Endothelial cell of umbilical vein (primary cell): Measurements from ENCODE around the gene PPM1N. TPM values are rescaled to one million over a fixed set of nuclear protein-coding genes. Genes with fewer than 3 reads are reported as not detected.

ENCODE experiments used
- BruUV-seq: library from RNA; stranded (reverse); fragments of 400-500 nt; replicated peaks from 2 replicates; lab custom pipeline; 2021; lab: Mats Ljungman, UMichigan
- CTCF ChIA-PET: fragments of 300-600, 350-600 bp; sonication (Branson Sonifier 250); formaldehyde crosslinking; loops from one replicate; lab custom pipeline; 2021; ENCODE audit warnings: antibody characterized with exemption, inconsistent platforms; lab: Charles Lee
- POLR2A ChIA-PET: fragments of 300-600, 350-600 bp; sonication (Branson Sonifier 250); formaldehyde crosslinking; loops from one replicate; lab custom pipeline; 2021; ENCODE audit warnings: antibody characterized with exemption, inconsistent platforms; lab: Charles Lee
- DNase-seq: peaks from one replicate; pipeline ENCODE4 v3.0.0-alpha.2; 2011; ENCODE audit warnings: low read depth, low spot score
- FAIRE-seq: peaks from 2 replicates; lab custom pipeline; 2011; peaks lifted over from hg19 to GRCh38; lab: Jason Lieb, UNC
- H2AFZ ChIP-seq: 2 replicates; pipeline ENCODE4 v1.6.0; 2012; ENCODE audit warnings: low read depth, low read length, control low read depth, inconsistent platforms
- H3K27ac ChIP-seq: 2 replicates; pipeline ENCODE4 v1.5.1; 2011; ENCODE audit warnings: low read depth, mild to moderate bottlenecking, control low read depth, low read length, moderate library complexity; ENCODE audit not compliant: insufficient read depth
- H3K27me3 ChIP-seq, 2 experiments: 2 replicates each; pipeline versions ENCODE4 v1.6.0 to v1.6.1; 2011; ENCODE audit warnings: low read length in 2 of 2, mixed read lengths in 1 of 2; ENCODE audit not compliant: control insufficient read depth in 2 of 2, insufficient read depth in 2 of 2
- H3K36me3 ChIP-seq, 2 experiments: 2 replicates in 1 of 2; 3 replicates in 1 of 2; pipeline ENCODE4 v1.5.1; 2011; ENCODE audit warnings: low read length in 2 of 2, mild to moderate bottlenecking in 1 of 2, moderate library complexity in 1 of 2; ENCODE audit not compliant: control insufficient read depth in 2 of 2, insufficient read depth in 2 of 2; ENCODE audit errors: extremely low read depth in 1 of 2
- H3K4me1 ChIP-seq: 3 replicates; pipeline ENCODE4 v1.5.1; 2011; ENCODE audit warnings: mild to moderate bottlenecking, low read length; ENCODE audit not compliant: control insufficient read depth, insufficient read depth; ENCODE audit errors: extremely low read depth
- H3K4me2 ChIP-seq: 2 replicates; pipeline ENCODE4 v1.6.1; 2011; ENCODE audit warnings: low read length, control low read depth, mixed read lengths; ENCODE audit not compliant: insufficient read depth
- H3K4me3 ChIP-seq, 3 experiments: fragments of 200-600 bp in 1 of 3; sonication (generic), shearing (Covaris generic) in 1 of 3; replicated peaks in 1 of 3; 2 replicates each; pipeline ENCODE4 v1.5.1; 2011 to 2016; ENCODE audit warnings: control low read depth in 3 of 3, low read length in 3 of 3, mild to moderate bottlenecking in 2 of 3, inconsistent platforms in 1 of 3, low read depth in 1 of 3, moderate library complexity in 1 of 3; ENCODE audit not compliant: insufficient read depth in 1 of 3
- H3K79me2 ChIP-seq: 2 replicates; pipeline ENCODE4 v1.6.0; 2012; ENCODE audit warnings: low read length, inconsistent platforms; ENCODE audit not compliant: control insufficient read depth, insufficient read depth
- H3K9ac ChIP-seq: replicated peaks from 2 replicates; pipeline ENCODE3; 2011; ENCODE audit warnings: low read length, control low read depth; ENCODE audit not compliant: insufficient read depth; ENCODE audit errors: extremely low read depth
- H3K9me1 ChIP-seq: replicated peaks from 3 replicates; pipeline ENCODE4 v1.6.0; 2011; ENCODE audit warnings: mild to moderate bottlenecking, low read length; ENCODE audit not compliant: control insufficient read depth, insufficient read depth; ENCODE audit errors: extremely low read depth
- H3K9me3 ChIP-seq: replicated peaks from 2 replicates; pipeline ENCODE4 v1.5.1; 2012; ENCODE audit warnings: low read length, inconsistent platforms; ENCODE audit not compliant: control insufficient read depth, insufficient read depth
- H4K20me1 ChIP-seq: replicated peaks from 2 replicates; pipeline ENCODE3; 2011; ENCODE audit warnings: mild to moderate bottlenecking, low read length; ENCODE audit not compliant: control insufficient read depth, insufficient read depth; ENCODE audit errors: extremely low read depth
- EZH2 ChIP-seq: IDR thresholded peaks from 2 replicates; pipeline ENCODE4 v1.6.1; 2012; ENCODE audit warnings: borderline replicate concordance, low read depth, mild to moderate bottlenecking, moderate library complexity, low read length, inconsistent platforms; ENCODE audit not compliant: severe bottlenecking
- JUN ChIP-seq: IDR thresholded peaks from 2 replicates; pipeline ENCODE4 v1.6.1; 2011; ENCODE audit warnings: borderline replicate concordance, low read depth; ENCODE audit not compliant: insufficient read length, insufficient read depth
- POLR2A ChIP-seq: IDR thresholded peaks from 2 replicates; pipeline ENCODE4 v1.6.1; 2012; ENCODE audit warnings: low read depth, mild to moderate bottlenecking, control low read depth, low read length
- POLR2AphosphoS5 ChIP-seq: IDR thresholded peaks from 2 replicates; pipeline ENCODE4 v1.6.1; 2012; ENCODE audit warnings: low read depth, mild to moderate bottlenecking, control low read depth, low read length, moderate library complexity; ENCODE audit not compliant: insufficient read depth
- dilution Hi-C: fragments of 300-500 bp; cut with MboI; formaldehyde crosslinking; loops from one replicate; pipeline ENCODE4 v1.15.0; 2019; ENCODE audit warnings: low sequenced_read_pairs; ENCODE audit not compliant: extremely low pct_ligation_motif_present
- intact Hi-C: fragments of 100-400 bp; cut with micrococcal nuclease; formaldehyde crosslinking; loops from one replicate; pipeline ENCODE4 v1.10.0; 2022
- polyA plus RNA-seq, 4 experiments: library from polyadenylated mRNA; depleted of rRNA in 3 of 4; stranded (reverse) in 3 of 4; unstranded in 1 of 4; fragments of >200 nt; gene quantifications; 2 replicates each; pipeline versions ENCODE4 v1.2.1 to v1.2.3, GENCODE V29; 2011 to 2012; ENCODE audit warnings: missing spikeins in 1 of 4
- total RNA-seq: library from RNA; stranded (reverse); gene quantifications from 2 replicates; pipeline ENCODE4 v1.2.3, GENCODE V29; 2021
- TF ChIP-seq, protein P1 (sequence below), 2 donors: IDR thresholded peaks; 1 replicate in 1 of 2; 2 replicates in 1 of 2; pipeline ENCODE4 v1.5.1; 2011; ENCODE audit warnings: low read length in 2 of 2, mild to moderate bottlenecking in 2 of 2, moderate library complexity in 2 of 2, control low read depth in 1 of 2, inconsistent platforms in 1 of 2, low read depth in 1 of 2; ENCODE audit not compliant: insufficient read depth in 1 of 2; ENCODE audit errors: extremely low read depth in 1 of 2

The PPM1N gene
- total and polyA plus RNA-seq, 2 donors (not counting 3 experiments of a cell fraction or from before 2014, with no cell fraction given): 0.40 to 0.48 TPM

DNA sequence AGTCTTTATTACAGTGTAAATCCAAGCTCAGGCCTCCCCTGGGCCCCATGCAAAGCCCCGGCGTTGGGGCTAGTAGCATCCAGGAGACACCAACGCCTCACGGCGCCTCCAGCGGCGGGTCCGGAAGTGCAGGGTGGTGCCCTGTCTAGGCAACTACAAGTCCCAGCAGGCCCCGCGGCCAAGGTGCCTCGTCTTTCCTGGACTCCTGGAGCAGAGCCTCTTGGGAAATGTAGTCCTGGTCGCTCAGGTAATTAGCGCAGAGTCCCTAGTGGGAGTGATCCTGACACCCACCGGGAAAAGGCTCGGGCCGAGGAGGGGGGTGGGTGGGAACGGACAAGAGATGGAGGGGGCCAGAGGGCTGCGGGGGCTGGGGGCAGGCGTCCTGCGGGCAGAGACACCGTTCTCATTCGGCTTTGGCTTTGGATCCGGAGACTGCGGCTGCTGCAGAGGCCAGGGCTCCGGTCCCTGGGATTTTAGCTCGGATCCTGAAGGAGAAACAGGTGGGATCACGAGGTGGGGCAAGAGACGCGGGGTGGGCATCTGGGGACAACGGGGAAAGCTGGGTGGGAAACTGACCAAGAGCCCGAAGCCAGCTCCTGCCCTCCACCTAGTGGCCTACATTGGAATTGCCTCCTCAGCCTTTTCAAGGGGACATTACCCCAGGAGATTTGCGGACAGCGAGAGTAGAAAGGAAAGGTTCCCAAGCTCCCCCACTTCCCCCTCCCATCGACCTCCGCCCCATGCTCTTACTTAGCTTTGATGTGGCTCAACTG lies 12.8 kb upstream of the PPM1N start:
- peak overlapping the region; percentile 68 for H3K9ac ChIP-seq
- BruUV-seq: no TSS peak
- peak overlapping the region; percentile 82 for H3K4me2 ChIP-seq
- H2AFZ ChIP-seq: peak overlapping the region; percentile 91
- no peaks in the 10 kb centered on the region for H4K20me1 ChIP-seq
- DNase-seq (peak; percentile 85), FAIRE-seq (peak; percentile 96)
- intact Hi-C loops (loop anchor here (2.0 kb wide), 1 partner anchor 21 kb away; the partner anchor contains the start of gene VASP), dilution Hi-C loops (no loop called here)
- H3K36me3 ChIP-seq: no peaks in the 10 kb centered on the region
- no peaks in the 10 kb centered on the region for H3K9me1 ChIP-seq
- CTCF ChIA-PET: interaction anchor here (0.7 to 3.1 kb wide), 32 partner anchors 9 to 207 kb away, joined by 3 to 132 read pairs (median 5); partner anchors contain the start of genes ERCC1, FOSB, OPA3 and PPP1R13L
- no peaks in the 10 kb centered on the region for H3K9me3 ChIP-seq
- H3K4me1 ChIP-seq: no peaks in the 10 kb centered on the region
- peak overlapping the region; percentile 19 for H3K27ac ChIP-seq
- POLR2A ChIA-PET: interaction anchor here (0.5 to 0.6 kb wide), 2 partner anchors 87 to 284 kb away, joined by 4 to 9 read pairs; partner anchors contain the start of gene SIX5
- no peaks in the 10 kb centered on the region for H3K27me3 ChIP-seq
- H3K79me2 ChIP-seq: no peaks in the 10 kb centered on the region
- TF ChIP-seq POLR2A (no peak), JUN (no peak), EZH2 (no peak), POLR2AphosphoS5 (no peak)
- TF ChIP-seq, protein P1, sequence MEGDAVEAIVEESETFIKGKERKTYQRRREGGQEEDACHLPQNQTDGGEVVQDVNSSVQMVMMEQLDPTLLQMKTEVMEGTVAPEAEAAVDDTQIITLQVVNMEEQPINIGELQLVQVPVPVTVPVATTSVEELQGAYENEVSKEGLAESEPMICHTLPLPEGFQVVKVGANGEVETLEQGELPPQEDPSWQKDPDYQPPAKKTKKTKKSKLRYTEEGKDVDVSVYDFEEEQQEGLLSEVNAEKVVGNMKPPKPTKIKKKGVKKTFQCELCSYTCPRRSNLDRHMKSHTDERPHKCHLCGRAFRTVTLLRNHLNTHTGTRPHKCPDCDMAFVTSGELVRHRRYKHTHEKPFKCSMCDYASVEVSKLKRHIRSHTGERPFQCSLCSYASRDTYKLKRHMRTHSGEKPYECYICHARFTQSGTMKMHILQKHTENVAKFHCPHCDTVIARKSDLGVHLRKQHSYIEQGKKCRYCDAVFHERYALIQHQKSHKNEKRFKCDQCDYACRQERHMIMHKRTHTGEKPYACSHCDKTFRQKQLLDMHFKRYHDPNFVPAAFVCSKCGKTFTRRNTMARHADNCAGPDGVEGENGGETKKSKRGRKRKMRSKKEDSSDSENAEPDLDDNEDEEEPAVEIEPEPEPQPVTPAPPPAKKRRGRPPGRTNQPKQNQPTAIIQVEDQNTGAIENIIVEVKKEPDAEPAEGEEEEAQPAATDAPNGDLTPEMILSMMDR (IDR thresholded peaks at IDR 0.05; ENCODE audit: extremely low read depth in 1 of 2, insufficient read depth in 1 of 2, low read depth in 1 of 2, low read length in 2 of 2): peak; percentile 79 to 96
- H3K4me3 ChIP-seq: peak overlapping the region; percentile 56 to 66 (median 61)
